GM23338 (cell line): ENCODE measurements around the gene TPO. TPM values are rescaled to one million over a fixed set of nuclear protein-coding genes. Genes with fewer than 3 reads are reported as not detected.

ENCODE experiments used
- ATAC-seq: fragments of 200-7000 bp; cut with Tn5 transposase; 3 replicates; pipeline ENCODE4 v1.9.1; 2020
- DNase-seq: peaks from one replicate; pipeline ENCODE4 v3.0.0-alpha.2; 2015; ENCODE audit warnings: low spot score
- H2AFZ ChIP-seq: fragments of 200-600 bp; sonication (generic); 2 replicates; pipeline ENCODE4 v1.8.0; 2016; ENCODE audit warnings: antibody characterized with exemption, mild to moderate bottlenecking, moderate library complexity
- H3F3A ChIP-seq: fragments of 200-600 bp; sonication (generic); replicated peaks from 2 replicates; pipeline ENCODE4 v1.8.0; 2017; ENCODE audit warnings: antibody characterized with exemption, mixed run types, low read depth
- H3K27ac ChIP-seq: fragments of 200-600 bp; sonication (generic); 2 replicates; pipeline ENCODE4 v1.6.1; 2016; ENCODE audit warnings: low read depth
- H3K27me3 ChIP-seq: fragments of 200-600 bp; sonication (generic); 2 replicates; pipeline ENCODE4 v1.8.0; 2016; ENCODE audit warnings: mild to moderate bottlenecking, mixed run types, moderate library complexity; ENCODE audit not compliant: insufficient read depth
- H3K36me3 ChIP-seq: fragments of 200-600 bp; sonication (generic); 2 replicates; pipeline ENCODE4 v1.8.0; 2016; ENCODE audit warnings: mild to moderate bottlenecking; ENCODE audit not compliant: insufficient read depth
- H3K4me1 ChIP-seq: fragments of 200-600 bp; sonication (generic); 2 replicates; pipeline ENCODE4 v1.8.0; 2016; ENCODE audit warnings: mild to moderate bottlenecking, moderate library complexity; ENCODE audit not compliant: insufficient read depth
- H3K4me2 ChIP-seq: fragments of 200-600 bp; sonication (generic); 2 replicates; pipeline ENCODE4 v1.7.1; 2017; ENCODE audit warnings: mixed run types
- H3K4me3 ChIP-seq: fragments of 200-600 bp; sonication (generic); 2 replicates; pipeline ENCODE4 v1.6.1; 2016; ENCODE audit warnings: mixed run types
- H3K79me2 ChIP-seq: fragments of 200-600 bp; sonication (generic); replicated peaks from 2 replicates; pipeline ENCODE4 v1.8.0; 2017; ENCODE audit warnings: mild to moderate bottlenecking; ENCODE audit not compliant: insufficient read depth
- H3K9me2 ChIP-seq: fragments of 200-600 bp; sonication (generic); 2 replicates; pipeline ENCODE4 v1.8.0; 2017; ENCODE audit not compliant: insufficient read depth
- H4K20me1 ChIP-seq: fragments of 200-600 bp; sonication (generic); replicated peaks from 2 replicates; pipeline ENCODE4 v1.8.0; 2017; ENCODE audit warnings: mild to moderate bottlenecking; ENCODE audit not compliant: insufficient read depth
- H3K27ac Mint-ChIP-seq: 2 replicates; pipeline ENCODE4 v1.8.0; 2020; ENCODE audit warnings: inconsistent platforms, mild to moderate bottlenecking, moderate library complexity, mixed read lengths
- H3K27me3 Mint-ChIP-seq: 3 replicates; pipeline ENCODE4 v1.8.0; 2022; ENCODE audit warnings: low read depth, mild to moderate bottlenecking, moderate library complexity, mixed read lengths, inconsistent platforms; ENCODE audit not compliant: insufficient read depth, poor library complexity
- H3K36me3 Mint-ChIP-seq: 3 replicates; pipeline ENCODE4 v1.8.0; 2021; ENCODE audit warnings: low read depth, mild to moderate bottlenecking, inconsistent platforms, moderate library complexity, mixed read lengths
- H3K4me1 Mint-ChIP-seq: 3 replicates; pipeline ENCODE4 v1.8.0; 2020; ENCODE audit warnings: mild to moderate bottlenecking, inconsistent platforms, mixed read lengths
- H3K4me3 Mint-ChIP-seq: 3 replicates; pipeline ENCODE4 v1.8.0; 2021; ENCODE audit warnings: moderate library complexity, mild to moderate bottlenecking, inconsistent platforms, mixed read lengths
- H3K9me3 Mint-ChIP-seq: 3 replicates; pipeline ENCODE4 v1.8.0; 2020; ENCODE audit warnings: moderate library complexity, mild to moderate bottlenecking, inconsistent platforms, mixed read lengths
- JUNB ChIP-seq: IDR thresholded peaks from one replicate; pipeline ENCODE4 v1.6.1; 2016; ENCODE audit warnings: antibody characterized with exemption; ENCODE audit not compliant: unreplicated experiment
- NANOG ChIP-seq: IDR thresholded peaks from 2 replicates; pipeline ENCODE4 v1.6.1; 2016; ENCODE audit warnings: antibody characterized with exemption, borderline replicate concordance
- POLR2AphosphoS5 ChIP-seq: IDR thresholded peaks from 2 replicates; pipeline ENCODE4 v1.6.1; 2016; ENCODE audit warnings: antibody characterized with exemption, low read depth
- STAT1 ChIP-seq: IDR thresholded peaks from one replicate; pipeline ENCODE4 v1.6.1; 2016; ENCODE audit warnings: antibody characterized with exemption; ENCODE audit not compliant: unreplicated experiment
- ZNF331 ChIP-seq: fragments of 250-450 bp; sonication (Bioruptor Pico); IDR thresholded peaks from 2 replicates; pipeline ENCODE4 v1.5.0; 2020; ENCODE audit warnings: low read depth, mild to moderate bottlenecking, moderate library complexity
- polyA plus RNA-seq: library from polyadenylated mRNA; unstranded; fragments of >200 nt; fragmentation: Nextera tagmentation; extraction: Ambion mirVana; gene quantifications from 2 replicates; pipeline ENCODE4 v1.2.1, GENCODE V29; 2016
- total RNA-seq: library from RNA; depleted of rRNA; stranded (reverse); fragments of >200 nt; shearing (Covaris generic); gene quantifications from 2 replicates; pipeline ENCODE4 v1.2.3, GENCODE V29; 2014
- TF ChIP-seq, protein P1 (sequence below): IDR thresholded peaks from 2 replicates; pipeline ENCODE4 v1.6.1; 2016; ENCODE audit warnings: antibody characterized with exemption
- TF ChIP-seq, protein P2 (sequence below): fragments of 250-450 bp; sonication (Bioruptor Pico); IDR thresholded peaks from 2 replicates; pipeline ENCODE4 v1.5.0; 2020; ENCODE audit warnings: mild to moderate bottlenecking, moderate library complexity
- TF ChIP-seq, protein P3 (sequence below), 2 experiments: fragments of 200-600 bp in 1 of 2; sonication (generic) in 1 of 2; conservative IDR thresholded peaks; 2 replicates each; pipeline versions ENCODE4 v1.5.1 to v1.6.1; 2016 to 2017; ENCODE audit warnings: antibody characterized with exemption in 2 of 2, low read depth in 2 of 2, mild to moderate bottlenecking in 2 of 2, moderate library complexity in 1 of 2

TPO gene
- total and polyA plus RNA-seq, 2 experiments from 2014 or later, result 0.74 TPM; not detected in 1

DNA sequence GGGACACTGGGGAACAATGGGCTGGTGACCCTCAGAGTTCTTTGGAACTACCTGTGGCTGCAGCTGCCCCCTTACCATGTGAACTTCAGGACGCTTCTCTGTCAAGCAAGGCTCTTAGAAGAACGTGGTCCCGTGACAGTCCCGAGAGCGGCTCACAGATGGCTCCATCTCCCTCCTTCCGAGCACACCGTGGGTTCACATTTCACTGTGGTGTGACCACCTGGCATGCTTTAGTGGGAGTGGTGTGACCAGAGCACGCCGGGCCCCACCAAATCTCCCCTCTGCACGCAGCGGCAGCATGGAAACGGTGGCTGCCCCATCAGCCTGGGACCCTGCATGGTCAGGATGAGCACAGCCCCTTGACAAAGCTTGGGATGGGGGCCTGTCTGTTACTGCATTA, 9.7 kb upstream of the TPO start:
- no peak for DNase-seq
- ATAC-seq, result no peak
- Histone ChIP-seq H4K20me1 (no peaks in the 10 kb centered on the region), H3K79me2 (no peaks in the 10 kb centered on the region), H2AFZ (no peak overlapping the region), H3K27me3 (no peaks in the 10 kb centered on the region), H3K36me3 (no peaks in the 10 kb centered on the region), H3F3A (no peaks in the 10 kb centered on the region), H3K4me3 (no peak overlapping the region), H3K4me2 (no peak overlapping the region), H3K4me1 (peaks cover 4% of the 10 kb centered on the region; the same call in 1 of the 2 replicates), H3K9me2 (no peaks in the 10 kb centered on the region), H3K27ac (no peak overlapping the region)
- Mint-ChIP-seq H3K9me3 (peaks cover 4% of the 10 kb centered on the region), H3K4me3 (no peak overlapping the region), H3K27me3 (peaks cover 12% of the 10 kb centered on the region), H3K36me3 (no peaks in the 10 kb centered on the region), H3K4me1 (peaks cover 5% of the 10 kb centered on the region; the same call in 2 of the 3 replicates), H3K27ac (no peak overlapping the region)
- TF ChIP-seq POLR2AphosphoS5 (no peak), JUNB (no peak), ZNF331 (CRISPR knock-in tag) (no peak)

DNA sequence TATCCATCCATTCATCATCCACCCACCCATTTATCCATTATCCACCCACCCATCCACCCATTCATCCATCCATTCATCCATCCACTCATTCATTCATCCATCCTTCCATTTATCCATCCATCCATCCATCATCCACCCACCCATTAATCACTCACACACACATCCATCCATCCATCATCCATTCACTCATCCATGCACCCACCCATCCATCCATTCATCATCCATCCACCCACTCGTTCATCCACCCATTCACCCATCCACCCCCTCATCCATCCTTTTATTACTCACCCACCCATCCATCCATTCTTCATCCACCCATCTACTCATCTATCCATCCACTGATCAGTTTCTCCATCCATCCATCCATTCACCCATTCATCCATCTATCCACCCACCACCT, 8.1 kb upstream of the TPO start:
- no peak overlapping the region for H3K4me2 ChIP-seq
- no peaks in the 10 kb centered on the region for H3K79me2 ChIP-seq
- DNase-seq (no peak), ATAC-seq (no peak)
- no peak overlapping the region for H2AFZ ChIP-seq
- Mint-ChIP-seq H3K36me3 (no peaks in the 10 kb centered on the region), H3K27ac (no peak overlapping the region), H3K9me3 (peaks cover 4% of the 10 kb centered on the region), H3K27me3 (peaks cover 8% of the 10 kb centered on the region), H3K4me3 (no peak overlapping the region), H3K4me1 (peaks cover 5% of the 10 kb centered on the region; the same call in 2 of the 3 replicates)
- no peaks in the 10 kb centered on the region for H3K36me3 ChIP-seq
- H3F3A ChIP-seq, result no peaks in the 10 kb centered on the region
- no peak overlapping the region for H3K4me3 ChIP-seq
- H3K27ac ChIP-seq, result no peak overlapping the region
- TF ChIP-seq STAT1 (no peak), JUNB (no peak), NANOG (no peak)
- TF ChIP-seq, protein P1, sequence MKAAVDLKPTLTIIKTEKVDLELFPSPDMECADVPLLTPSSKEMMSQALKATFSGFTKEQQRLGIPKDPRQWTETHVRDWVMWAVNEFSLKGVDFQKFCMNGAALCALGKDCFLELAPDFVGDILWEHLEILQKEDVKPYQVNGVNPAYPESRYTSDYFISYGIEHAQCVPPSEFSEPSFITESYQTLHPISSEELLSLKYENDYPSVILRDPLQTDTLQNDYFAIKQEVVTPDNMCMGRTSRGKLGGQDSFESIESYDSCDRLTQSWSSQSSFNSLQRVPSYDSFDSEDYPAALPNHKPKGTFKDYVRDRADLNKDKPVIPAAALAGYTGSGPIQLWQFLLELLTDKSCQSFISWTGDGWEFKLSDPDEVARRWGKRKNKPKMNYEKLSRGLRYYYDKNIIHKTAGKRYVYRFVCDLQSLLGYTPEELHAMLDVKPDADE, result no peak
- TF ChIP-seq, protein P2, sequence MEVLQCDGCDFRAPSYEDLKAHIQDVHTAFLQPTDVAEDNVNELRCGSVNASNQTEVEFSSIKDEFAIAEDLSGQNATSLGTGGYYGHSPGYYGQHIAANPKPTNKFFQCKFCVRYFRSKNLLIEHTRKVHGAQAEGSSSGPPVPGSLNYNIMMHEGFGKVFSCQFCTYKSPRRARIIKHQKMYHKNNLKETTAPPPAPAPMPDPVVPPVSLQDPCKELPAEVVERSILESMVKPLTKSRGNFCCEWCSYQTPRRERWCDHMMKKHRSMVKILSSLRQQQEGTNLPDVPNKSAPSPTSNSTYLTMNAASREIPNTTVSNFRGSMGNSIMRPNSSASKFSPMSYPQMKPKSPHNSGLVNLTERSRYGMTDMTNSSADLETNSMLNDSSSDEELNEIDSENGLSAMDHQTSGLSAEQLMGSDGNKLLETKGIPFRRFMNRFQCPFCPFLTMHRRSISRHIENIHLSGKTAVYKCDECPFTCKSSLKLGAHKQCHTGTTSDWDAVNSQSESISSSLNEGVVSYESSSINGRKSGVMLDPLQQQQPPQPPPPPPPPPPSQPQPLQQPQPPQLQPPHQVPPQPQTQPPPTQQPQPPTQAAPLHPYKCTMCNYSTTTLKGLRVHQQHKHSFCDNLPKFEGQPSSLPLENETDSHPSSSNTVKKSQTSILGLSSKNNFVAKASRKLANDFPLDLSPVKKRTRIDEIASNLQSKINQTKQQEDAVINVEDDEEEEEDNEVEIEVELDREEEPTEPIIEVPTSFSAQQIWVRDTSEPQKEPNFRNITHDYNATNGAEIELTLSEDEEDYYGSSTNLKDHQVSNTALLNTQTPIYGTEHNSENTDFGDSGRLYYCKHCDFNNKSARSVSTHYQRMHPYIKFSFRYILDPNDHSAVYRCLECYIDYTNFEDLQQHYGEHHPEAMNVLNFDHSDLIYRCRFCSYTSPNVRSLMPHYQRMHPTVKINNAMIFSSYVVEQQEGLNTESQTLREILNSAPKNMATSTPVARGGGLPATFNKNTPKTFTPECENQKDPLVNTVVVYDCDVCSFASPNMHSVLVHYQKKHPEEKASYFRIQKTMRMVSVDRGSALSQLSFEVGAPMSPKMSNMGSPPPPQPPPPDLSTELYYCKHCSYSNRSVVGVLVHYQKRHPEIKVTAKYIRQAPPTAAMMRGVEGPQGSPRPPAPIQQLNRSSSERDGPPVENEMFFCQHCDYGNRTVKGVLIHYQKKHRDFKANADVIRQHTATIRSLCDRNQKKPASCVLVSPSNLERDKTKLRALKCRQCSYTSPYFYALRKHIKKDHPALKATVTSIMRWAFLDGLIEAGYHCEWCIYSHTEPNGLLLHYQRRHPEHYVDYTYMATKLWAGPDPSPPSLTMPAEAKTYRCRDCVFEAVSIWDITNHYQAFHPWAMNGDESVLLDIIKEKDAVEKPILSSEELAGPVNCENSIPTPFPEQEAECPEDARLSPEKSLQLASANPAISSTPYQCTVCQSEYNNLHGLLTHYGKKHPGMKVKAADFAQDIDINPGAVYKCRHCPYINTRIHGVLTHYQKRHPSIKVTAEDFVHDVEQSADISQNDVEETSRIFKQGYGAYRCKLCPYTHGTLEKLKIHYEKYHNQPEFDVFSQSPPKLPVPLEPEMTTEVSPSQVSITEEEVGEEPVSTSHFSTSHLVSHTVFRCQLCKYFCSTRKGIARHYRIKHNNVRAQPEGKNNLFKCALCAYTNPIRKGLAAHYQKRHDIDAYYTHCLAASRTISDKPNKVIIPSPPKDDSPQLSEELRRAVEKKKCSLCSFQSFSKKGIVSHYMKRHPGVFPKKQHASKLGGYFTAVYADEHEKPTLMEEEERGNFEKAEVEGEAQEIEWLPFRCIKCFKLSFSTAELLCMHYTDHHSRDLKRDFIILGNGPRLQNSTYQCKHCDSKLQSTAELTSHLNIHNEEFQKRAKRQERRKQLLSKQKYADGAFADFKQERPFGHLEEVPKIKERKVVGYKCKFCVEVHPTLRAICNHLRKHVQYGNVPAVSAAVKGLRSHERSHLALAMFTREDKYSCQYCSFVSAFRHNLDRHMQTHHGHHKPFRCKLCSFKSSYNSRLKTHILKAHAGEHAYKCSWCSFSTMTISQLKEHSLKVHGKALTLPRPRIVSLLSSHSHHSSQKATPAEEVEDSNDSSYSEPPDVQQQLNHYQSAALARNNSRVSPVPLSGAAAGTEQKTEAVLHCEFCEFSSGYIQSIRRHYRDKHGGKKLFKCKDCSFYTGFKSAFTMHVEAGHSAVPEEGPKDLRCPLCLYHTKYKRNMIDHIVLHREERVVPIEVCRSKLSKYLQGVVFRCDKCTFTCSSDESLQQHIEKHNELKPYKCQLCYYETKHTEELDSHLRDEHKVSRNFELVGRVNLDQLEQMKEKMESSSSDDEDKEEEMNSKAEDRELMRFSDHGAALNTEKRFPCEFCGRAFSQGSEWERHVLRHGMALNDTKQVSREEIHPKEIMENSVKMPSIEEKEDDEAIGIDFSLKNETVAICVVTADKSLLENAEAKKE (CRISPR knock-in tag), result no peak
- TF ChIP-seq, protein P3, sequence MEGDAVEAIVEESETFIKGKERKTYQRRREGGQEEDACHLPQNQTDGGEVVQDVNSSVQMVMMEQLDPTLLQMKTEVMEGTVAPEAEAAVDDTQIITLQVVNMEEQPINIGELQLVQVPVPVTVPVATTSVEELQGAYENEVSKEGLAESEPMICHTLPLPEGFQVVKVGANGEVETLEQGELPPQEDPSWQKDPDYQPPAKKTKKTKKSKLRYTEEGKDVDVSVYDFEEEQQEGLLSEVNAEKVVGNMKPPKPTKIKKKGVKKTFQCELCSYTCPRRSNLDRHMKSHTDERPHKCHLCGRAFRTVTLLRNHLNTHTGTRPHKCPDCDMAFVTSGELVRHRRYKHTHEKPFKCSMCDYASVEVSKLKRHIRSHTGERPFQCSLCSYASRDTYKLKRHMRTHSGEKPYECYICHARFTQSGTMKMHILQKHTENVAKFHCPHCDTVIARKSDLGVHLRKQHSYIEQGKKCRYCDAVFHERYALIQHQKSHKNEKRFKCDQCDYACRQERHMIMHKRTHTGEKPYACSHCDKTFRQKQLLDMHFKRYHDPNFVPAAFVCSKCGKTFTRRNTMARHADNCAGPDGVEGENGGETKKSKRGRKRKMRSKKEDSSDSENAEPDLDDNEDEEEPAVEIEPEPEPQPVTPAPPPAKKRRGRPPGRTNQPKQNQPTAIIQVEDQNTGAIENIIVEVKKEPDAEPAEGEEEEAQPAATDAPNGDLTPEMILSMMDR (conservative IDR thresholded peaks at IDR 0.05; ENCODE audit: low read depth in 2 of 2), result no peak
- H3K9me2 ChIP-seq, result no peaks in the 10 kb centered on the region
- no peaks in the 10 kb centered on the region for H4K20me1 ChIP-seq
- no peaks in the 10 kb centered on the region for H3K27me3 ChIP-seq
- H3K4me1 ChIP-seq, result peaks cover 4% of the 10 kb centered on the region; the same call in 1 of the 2 replicates
